ENCODE results near the gene RSF1. TPM values are rescaled to one million over a fixed set of nuclear protein-coding genes. Genes with fewer than 3 reads are reported as not detected.

The RSF1 gene
- total and polyA plus RNA-seq, 4 donors = 5.2 to 33.1 (median 13.4) TPM

DNA sequence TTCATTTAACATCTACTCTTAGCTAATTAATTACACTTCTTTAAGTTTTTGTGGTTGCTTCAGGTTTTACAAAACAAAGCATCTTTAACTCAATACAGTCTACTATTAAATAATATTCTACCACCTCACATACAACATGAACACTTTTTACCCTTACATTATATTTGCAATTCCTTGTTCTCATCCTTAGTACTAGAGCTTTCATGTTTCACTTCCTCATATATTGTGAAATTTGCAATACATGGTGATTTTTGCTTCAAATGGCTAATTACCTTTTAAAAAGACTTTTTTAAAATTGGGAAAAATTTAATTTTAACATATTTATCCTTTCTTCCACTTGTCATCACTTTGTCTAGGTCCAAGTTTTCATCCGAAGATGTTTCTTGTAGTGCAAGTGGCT is 37.5 kb downstream of the RSF1 start:
- TF ChIP-seq NR2F2 (IDR thresholded peaks at IDR 0.05) (no peak), GABPA (IDR thresholded peaks at IDR 0.05 in 1 of 2, conservative IDR thresholded peaks at IDR 0.05 in 1 of 2) (no peak), RAD21 (IDR thresholded peaks at IDR 0.05) (no peak), HNF4G (IDR thresholded peaks at IDR 0.05) (no peak), YY1 (IDR thresholded peaks at IDR 0.05) (no peak), HNF4A (conservative IDR thresholded peaks at IDR 0.05) (no peak), TAF1 (conservative IDR thresholded peaks at IDR 0.05) (no peak), SP1 (IDR thresholded peaks at IDR 0.05) (no peak), RXRA (IDR thresholded peaks at IDR 0.05) (no peak), FOXA1 (IDR thresholded peaks at IDR 0.05) (no peak)
- TF ChIP-seq, protein P1, sequence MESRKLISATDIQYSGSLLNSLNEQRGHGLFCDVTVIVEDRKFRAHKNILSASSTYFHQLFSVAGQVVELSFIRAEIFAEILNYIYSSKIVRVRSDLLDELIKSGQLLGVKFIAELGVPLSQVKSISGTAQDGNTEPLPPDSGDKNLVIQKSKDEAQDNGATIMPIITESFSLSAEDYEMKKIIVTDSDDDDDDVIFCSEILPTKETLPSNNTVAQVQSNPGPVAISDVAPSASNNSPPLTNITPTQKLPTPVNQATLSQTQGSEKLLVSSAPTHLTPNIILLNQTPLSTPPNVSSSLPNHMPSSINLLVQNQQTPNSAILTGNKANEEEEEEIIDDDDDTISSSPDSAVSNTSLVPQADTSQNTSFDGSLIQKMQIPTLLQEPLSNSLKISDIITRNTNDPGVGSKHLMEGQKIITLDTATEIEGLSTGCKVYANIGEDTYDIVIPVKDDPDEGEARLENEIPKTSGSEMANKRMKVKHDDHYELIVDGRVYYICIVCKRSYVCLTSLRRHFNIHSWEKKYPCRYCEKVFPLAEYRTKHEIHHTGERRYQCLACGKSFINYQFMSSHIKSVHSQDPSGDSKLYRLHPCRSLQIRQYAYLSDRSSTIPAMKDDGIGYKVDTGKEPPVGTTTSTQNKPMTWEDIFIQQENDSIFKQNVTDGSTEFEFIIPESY (IDR thresholded peaks at IDR 0.05) = no peak
- TF ChIP-seq, protein P2, sequence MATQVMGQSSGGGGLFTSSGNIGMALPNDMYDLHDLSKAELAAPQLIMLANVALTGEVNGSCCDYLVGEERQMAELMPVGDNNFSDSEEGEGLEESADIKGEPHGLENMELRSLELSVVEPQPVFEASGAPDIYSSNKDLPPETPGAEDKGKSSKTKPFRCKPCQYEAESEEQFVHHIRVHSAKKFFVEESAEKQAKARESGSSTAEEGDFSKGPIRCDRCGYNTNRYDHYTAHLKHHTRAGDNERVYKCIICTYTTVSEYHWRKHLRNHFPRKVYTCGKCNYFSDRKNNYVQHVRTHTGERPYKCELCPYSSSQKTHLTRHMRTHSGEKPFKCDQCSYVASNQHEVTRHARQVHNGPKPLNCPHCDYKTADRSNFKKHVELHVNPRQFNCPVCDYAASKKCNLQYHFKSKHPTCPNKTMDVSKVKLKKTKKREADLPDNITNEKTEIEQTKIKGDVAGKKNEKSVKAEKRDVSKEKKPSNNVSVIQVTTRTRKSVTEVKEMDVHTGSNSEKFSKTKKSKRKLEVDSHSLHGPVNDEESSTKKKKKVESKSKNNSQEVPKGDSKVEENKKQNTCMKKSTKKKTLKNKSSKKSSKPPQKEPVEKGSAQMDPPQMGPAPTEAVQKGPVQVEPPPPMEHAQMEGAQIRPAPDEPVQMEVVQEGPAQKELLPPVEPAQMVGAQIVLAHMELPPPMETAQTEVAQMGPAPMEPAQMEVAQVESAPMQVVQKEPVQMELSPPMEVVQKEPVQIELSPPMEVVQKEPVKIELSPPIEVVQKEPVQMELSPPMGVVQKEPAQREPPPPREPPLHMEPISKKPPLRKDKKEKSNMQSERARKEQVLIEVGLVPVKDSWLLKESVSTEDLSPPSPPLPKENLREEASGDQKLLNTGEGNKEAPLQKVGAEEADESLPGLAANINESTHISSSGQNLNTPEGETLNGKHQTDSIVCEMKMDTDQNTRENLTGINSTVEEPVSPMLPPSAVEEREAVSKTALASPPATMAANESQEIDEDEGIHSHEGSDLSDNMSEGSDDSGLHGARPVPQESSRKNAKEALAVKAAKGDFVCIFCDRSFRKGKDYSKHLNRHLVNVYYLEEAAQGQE (IDR thresholded peaks at IDR 0.05) = no peak
- TF ChIP-seq, protein P3, sequence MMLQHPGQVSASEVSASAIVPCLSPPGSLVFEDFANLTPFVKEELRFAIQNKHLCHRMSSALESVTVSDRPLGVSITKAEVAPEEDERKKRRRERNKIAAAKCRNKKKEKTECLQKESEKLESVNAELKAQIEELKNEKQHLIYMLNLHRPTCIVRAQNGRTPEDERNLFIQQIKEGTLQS (IDR thresholded peaks at IDR 0.05) = no peak
- TF ChIP-seq, protein P4, sequence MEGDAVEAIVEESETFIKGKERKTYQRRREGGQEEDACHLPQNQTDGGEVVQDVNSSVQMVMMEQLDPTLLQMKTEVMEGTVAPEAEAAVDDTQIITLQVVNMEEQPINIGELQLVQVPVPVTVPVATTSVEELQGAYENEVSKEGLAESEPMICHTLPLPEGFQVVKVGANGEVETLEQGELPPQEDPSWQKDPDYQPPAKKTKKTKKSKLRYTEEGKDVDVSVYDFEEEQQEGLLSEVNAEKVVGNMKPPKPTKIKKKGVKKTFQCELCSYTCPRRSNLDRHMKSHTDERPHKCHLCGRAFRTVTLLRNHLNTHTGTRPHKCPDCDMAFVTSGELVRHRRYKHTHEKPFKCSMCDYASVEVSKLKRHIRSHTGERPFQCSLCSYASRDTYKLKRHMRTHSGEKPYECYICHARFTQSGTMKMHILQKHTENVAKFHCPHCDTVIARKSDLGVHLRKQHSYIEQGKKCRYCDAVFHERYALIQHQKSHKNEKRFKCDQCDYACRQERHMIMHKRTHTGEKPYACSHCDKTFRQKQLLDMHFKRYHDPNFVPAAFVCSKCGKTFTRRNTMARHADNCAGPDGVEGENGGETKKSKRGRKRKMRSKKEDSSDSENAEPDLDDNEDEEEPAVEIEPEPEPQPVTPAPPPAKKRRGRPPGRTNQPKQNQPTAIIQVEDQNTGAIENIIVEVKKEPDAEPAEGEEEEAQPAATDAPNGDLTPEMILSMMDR (IDR thresholded peaks at IDR 0.05; ENCODE audit: low read depth, low read length, missing input control) = no peak
- no peak overlapping the region for H3K4me3 ChIP-seq (ENCODE audit: low read depth in 1 of 3, low read length in 3 of 3)
- no peak for DNase-seq (ENCODE audit: low spot score)
- H3K36me3 ChIP-seq (ENCODE audit: control insufficient read depth in 4 of 4, insufficient read depth in 3 of 4, low read depth in 1 of 4, low read length in 3 of 4) = no peaks in the 10 kb centered on the region
- H3K9ac ChIP-seq (ENCODE audit: low read depth in 1 of 2, low read length in 2 of 2) = no peak overlapping the region
- 96% methylated on average over 1 of the region's 1 CpG for WGBS
- peaks cover 8 to 13% (median 10%) of the 10 kb centered on the region in 4 donors for H3K4me1 ChIP-seq (ENCODE audit: control insufficient read depth in 4 of 4, insufficient read depth in 4 of 4, low read length in 3 of 4)
- no peaks in the 10 kb centered on the region for H3K9me3 ChIP-seq (ENCODE audit: control insufficient read depth in 4 of 4, low read length in 3 of 4)
- no peaks in the 10 kb centered on the region for H3K27me3 ChIP-seq (ENCODE audit: control insufficient read depth in 4 of 4, insufficient read depth in 4 of 4, low read length in 3 of 4)
- H3K27ac ChIP-seq (ENCODE audit: low read depth in 1 of 2, low read length in 2 of 2) = no peak overlapping the region

DNA sequence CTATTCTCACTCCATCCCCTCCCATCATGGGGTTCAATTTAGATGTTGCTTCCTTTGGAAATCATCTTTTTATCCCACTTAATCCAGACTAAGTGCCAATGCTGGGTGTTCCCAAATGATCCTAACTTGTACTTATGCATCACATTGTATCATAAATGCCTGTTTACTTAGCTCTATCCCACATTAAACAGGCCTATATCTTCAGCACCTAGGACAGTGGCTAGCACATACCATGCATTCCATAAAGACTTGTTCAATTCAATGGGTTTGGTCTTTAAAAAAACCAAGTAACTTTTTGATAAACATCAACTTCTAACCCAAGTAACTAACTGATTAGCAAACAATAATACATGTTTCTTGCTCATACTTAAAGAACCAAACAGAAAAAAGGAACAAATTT is 40.6 kb downstream of the RSF1 start:
- no peaks in the 10 kb centered on the region for H3K27me3 ChIP-seq (ENCODE audit: control insufficient read depth in 4 of 4, insufficient read depth in 4 of 4, low read length in 3 of 4)
- no peak for DNase-seq (ENCODE audit: low spot score)
- no peak overlapping the region for H3K4me3 ChIP-seq (ENCODE audit: low read depth in 1 of 3, low read length in 3 of 3)
- no peak overlapping the region for H3K9ac ChIP-seq (ENCODE audit: low read depth in 1 of 2, low read length in 2 of 2)
- no peaks in the 10 kb centered on the region for H3K36me3 ChIP-seq (ENCODE audit: control insufficient read depth in 4 of 4, insufficient read depth in 3 of 4, low read depth in 1 of 4, low read length in 3 of 4)
- peaks cover 4 to 7% (median 6%) of the 10 kb centered on the region in 4 donors for H3K4me1 ChIP-seq (ENCODE audit: control insufficient read depth in 4 of 4, insufficient read depth in 4 of 4, low read length in 3 of 4)
- TF ChIP-seq, protein P2 (IDR thresholded peaks at IDR 0.05) = peak; percentile 98
- TF ChIP-seq, protein P3 (IDR thresholded peaks at IDR 0.05) = no peak
- no peaks in the 10 kb centered on the region for H3K9me3 ChIP-seq (ENCODE audit: control insufficient read depth in 4 of 4, low read length in 3 of 4)
- no peak overlapping the region for H3K27ac ChIP-seq (ENCODE audit: low read depth in 1 of 2, low read length in 2 of 2)
